GM18502 (cell line): ENCODE data around the gene TSR3.
"Not testable (repeated sequence)": the region's sequence is repeated elsewhere in the genome, so short reads cannot be mapped to it uniquely, and the experiment has no call there.

Source experiments
- ATAC-seq: cut with Tn5 transposase; IDR thresholded peaks from one replicate; pipeline ENCODE4 v1.9.1; 2021; ENCODE audit warnings: mild to moderate bottlenecking; ENCODE audit not compliant: unreplicated experiment, poor library complexity

TSR3 gene

GRCh38 chr16:1340730-1341494 is 10.8 kb downstream of the TSR3 start:
- no peak for ATAC-seq

DNA sequence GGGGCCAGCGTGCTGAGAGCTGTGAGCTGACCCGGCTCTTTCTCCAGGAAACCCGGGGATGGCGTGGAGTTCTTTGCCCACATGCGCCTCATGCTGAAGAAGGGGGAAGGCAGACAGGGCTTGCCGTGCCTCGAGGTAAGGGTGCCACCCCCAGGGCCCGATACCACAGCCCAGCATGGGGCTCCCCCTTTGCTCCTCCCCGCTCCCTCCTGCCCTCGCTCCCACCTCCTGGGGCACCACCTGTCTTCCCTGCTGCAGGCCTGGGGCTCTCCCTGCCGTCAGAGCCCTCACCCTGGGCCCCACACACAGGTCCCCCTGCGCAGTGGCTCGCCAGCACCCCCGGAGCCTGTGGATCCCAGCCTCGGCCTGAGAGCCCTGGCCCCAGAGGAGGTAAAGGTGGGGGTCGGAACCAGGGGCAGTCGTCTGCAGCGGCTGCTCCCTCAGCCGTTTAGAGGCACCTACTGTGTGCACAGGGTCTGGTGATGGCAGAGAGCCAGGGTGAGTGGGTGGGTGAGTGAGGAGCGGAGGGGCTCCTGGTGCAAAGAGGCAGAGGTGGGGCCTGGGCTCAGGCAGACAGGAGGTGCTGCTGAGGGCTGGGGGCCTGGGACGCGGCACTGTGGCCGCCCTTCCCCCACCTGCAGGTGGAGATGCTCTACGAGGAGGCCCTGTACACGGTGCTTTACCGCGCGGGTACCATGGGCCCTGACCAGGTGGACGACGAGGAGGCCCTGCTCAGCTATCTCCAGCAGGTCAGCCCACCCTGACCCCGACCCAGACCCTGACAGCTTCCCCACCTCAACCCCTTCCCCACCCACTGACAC is 12.6 kb downstream of the TSR3 start:
- ATAC-seq: no peak

- no peak for ATAC-seq
Measured at GRCh38 chr16:1338119-1338730, 13.5 kb downstream of the TSR3 start.

- ATAC-seq: no peak
Measured at GRCh38 chr16:1337486-1337885, 14.2 kb downstream of the TSR3 start.

DNA sequence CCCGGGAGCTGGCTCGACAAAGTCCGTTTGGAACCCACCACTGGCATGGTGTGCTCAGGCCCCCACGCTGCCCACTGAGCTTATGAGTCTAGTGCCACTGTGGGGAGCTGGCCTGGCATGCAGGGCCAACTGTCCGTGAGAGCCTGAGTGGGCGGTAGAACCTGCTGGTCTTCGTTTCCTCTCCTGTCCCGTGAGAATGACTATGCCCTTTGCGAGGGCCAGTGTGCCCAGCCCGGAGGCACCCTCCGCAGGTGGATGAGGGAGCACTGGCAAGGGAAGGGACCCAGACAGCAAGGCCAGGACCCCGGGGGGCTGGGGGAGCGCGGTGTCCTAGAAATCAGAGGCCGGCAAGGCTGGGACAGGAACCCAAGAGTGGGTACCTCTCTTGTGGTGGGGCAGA is 15.1 kb downstream of the TSR3 start:
- no peak for ATAC-seq

- ATAC-seq: no peak
Measured at GRCh38 chr16:1335996-1336395, 15.7 kb downstream of the TSR3 start.

DNA sequence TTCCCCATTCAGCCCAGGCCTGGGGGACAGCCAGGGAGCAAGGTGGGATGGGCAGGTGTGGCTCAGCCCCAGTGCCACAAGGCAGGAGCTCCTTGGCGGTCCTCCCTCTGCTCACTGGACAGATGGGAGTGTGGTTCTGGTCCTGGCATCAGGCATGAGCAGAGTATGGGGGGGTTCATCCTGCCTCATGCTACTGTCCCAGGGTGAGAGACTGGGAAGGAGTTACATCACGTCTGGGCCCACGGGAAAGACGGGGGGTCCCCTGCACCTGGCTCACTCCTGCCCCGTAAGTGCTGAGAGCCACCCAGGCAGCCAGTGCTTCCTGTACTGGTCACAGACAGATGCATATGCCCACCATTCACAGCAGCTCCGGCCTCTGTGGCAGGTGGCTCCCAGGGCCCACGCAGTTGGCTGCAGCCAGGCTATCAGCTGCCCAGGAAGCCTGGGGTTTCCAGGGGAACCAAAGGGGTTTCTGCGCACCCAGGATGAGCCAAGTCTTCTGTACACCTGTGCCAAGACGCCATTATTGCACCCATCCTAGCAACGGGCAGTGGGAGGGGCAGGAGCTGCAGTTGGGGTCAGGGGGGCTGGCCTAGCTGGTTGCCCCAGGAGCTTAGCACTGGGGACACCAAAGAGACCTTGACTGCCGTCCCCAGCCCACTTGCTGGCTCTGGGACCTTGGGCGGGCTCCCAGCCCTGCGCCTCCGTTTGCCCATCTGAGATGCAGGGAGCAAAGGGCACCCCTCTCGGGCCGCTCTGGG is 16.3 kb downstream of the TSR3 start:
- ATAC-seq: no peak

GRCh38 chr16:1334739-1335138 is 16.9 kb downstream of the TSR3 start:
- no peak for ATAC-seq

DNA sequence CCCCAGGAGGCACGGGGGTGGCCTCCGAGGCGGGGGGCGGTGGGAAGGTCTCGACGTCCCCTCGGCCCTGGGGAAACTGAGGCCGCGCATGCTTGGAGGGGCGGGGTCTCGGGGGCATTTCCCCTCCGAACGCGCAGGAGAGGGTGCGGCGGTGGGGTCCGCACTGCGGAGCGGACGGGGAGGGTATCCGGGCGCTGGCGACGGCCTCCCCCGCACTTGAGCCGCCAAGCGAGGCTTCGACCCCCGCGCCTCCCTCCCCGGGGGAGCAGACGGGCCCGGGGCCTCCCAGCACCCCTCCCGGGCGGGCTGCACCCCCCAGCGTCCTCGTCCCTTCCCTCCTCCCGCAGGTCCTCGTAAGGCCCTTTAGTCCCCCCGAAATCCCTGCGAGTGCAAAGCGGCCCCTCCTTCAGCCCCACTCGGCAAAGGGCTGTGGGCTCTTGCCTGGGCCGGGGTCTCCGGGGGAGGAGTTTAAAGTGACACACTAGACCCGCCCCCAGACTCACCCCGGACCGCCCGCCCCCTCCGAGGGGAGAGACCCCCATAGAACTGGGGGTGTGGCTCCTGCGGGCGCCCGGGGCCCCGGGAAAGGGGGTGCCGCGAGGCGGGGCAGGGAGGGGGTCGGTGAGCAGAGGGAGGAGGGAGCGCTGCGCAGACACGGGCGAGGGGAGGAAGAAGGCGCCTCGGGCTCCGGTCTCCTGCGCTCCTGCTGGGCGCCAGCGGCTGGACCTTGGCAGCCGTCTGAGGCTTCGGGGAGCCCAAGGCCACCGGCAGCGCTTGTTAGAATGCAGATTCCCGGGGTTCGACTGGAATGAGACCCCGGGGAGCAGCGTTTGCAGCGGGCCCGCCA is 17.6 kb downstream of the TSR3 start:
- no peak for ATAC-seq

DNA sequence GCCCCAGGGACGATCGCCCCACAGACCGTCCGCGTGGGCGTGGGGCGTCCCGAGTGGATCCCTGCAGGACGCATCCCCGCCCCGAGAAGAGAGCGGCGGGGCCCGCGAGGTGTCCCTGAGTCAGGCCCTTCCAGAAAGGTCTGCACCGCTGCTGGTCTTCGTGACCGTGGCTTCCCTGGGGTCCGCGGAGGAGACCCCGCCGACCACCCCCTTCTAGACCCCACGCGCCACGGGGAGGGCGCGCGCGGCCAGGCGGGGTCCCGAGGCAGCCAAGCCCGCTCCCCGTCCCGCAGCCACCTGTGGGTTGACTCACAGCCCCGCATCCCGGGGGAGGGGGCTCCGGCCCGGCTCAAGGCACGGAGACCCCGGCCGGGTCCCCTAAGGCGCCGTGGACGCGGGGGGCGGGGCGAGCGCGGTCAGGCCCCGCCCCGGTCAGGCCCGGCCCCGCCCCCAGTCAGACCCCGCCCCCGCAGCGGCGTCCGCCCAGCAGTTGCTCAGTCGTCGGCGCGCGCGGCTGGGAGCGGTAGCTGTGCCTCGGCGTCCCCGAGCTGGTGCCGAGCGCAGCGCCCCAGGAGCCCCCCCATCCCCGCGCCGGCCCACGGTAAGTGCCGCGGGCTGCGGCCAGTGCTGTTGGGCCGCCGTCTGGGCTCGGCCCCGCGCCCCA is 18.4 kb downstream of the TSR3 start, which contains the start of gene BAIAP3:
Gene BAIAP3, plus strand, starts transcription at position 497 of the 664 bp plus-strand sequence. CDS start 4,905 bp downstream, outside the sequence.
- no peak for ATAC-seq

DNA sequence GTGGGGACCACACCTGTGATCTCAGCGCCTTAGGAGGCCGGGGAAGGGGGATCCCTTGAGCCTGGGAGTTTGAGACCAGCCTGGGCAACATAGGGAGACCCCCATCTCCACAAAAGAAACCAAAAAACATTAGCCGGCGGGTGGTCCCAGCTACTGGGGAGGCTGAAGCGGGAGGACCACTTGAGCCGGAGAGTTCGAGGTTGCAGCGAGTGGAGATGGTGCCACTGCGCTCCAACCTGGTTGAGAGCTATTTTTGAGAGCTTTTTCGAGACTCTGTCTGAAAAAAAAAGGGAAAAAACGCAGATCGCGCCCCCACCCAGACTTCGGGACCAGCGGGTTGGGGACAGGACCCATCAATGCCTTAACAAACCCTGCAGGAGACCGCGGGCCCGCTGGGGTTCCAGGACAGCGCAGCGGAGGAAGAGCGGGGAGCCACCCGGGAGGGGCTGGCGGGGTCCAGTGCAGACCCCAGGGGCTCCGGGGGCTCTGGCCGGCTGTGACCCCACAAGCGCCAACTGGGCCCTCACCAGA is 19.0 kb downstream of the TSR3 start:
- no peak for ATAC-seq

GRCh38 chr16:1331712-1332617 is 19.7 kb downstream of the TSR3 start:
- no peak for ATAC-seq

- no peak for ATAC-seq
Measured at GRCh38 chr16:1330931-1331711, 20.6 kb downstream of the TSR3 start.

DNA sequence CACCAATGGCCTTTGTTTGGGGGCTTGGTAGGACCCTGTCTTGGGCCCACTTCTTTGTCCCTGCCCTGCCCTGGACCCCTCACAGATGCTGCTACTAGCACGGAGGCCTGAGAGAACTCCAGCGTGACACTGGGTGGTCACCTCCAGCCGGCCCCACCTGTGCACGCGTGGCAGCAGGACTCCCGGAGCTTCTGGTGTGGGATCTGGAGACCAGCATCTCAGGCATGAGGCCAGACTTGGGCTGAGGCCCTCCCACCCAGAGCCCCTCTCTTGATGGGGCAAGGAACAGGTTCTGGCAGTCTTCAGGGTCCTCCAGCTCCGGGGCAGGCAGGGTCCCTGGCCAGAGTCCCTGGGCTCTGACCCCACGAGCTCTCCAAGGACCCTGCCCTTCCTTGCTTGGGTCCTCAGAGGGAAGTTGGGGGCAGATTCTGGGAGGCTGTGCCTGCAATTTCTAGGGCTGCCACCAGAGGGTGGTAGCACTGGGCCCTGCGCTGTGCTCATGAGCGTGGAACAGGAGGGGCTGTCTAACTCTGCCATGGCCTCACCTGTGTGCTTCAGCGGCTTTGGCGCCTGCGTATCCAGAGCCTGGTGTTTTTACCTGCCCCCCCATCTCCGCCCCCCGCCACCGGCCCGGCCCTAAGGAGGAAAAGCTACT is 21.3 kb downstream of the TSR3 start:
- no peak for ATAC-seq

GRCh38 chr16:1328961-1329360 is 22.7 kb downstream of the TSR3 start:
- ATAC-seq: not testable (repeated sequence)

- ATAC-seq: not testable (repeated sequence)
Measured at GRCh38 chr16:1328136-1328535, 23.5 kb downstream of the TSR3 start.

DNA sequence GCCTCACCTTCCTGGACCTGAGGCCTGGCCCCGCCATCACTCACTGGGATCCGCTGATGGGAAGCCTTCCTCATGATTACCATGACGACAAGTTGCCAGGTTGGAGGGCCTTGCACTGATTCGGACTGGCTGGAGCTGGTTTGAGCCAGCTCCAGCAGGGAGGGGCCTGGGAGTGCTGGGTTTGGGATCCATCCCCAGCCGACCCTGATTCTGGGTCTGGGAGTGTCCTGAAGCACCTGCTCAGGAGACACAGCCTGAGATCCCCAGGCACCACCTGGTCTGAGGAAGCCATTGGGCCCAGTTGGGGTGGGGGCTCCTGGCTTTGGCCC is 24.1 kb downstream of the TSR3 start:
- ATAC-seq: no peak
